T-helper 1 cell treated with Interleukin-12 subunit alpha and Interleukin-12 subunit beta and Interleukin-4 antibody, amounts not matched to agents 30 ng/mL and 1 ng/mL, for 36 hours (primary cell): Measurements from ENCODE around the gene GAREM1. TPM values are rescaled to one million over a fixed set of nuclear protein-coding genes. Genes with fewer than 3 reads are reported as not detected.

Source experiments
- intact Hi-C: fragments of 100-400 bp; cut with micrococcal nuclease; formaldehyde crosslinking; loops from one replicate; pipeline ENCODE4 v1.15.1; 2024
- total RNA-seq: library from RNA; stranded (reverse); gene quantifications from 2 replicates; pipeline ENCODE4 v1.2.3, GENCODE V29; 2022

The GAREM1 gene
- total RNA-seq, 1 donor from 2014 or later: 0.15 TPM

GRCh38 chr18:32425466-32425865 lies 45.2 kb downstream of the GAREM1 start:
- intact Hi-C loops: no loop called here

DNA sequence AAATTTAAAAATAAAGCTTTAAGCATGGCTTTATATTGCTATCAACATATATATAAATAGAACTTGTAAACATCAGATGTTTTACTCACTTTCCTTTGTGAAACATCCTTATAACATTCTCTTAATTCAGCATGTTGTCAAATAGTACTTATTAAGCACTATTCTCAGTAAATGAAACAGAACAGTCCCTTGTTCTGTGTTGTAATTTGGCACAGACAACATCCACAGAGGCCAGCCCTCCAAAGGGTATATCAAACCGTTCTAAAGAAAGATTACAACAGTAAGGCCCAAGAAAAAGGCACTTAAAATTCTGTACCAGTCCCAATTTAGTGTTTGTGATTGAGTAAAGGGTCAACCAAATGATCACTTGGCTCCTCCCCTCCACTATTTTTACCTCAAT lies 46.0 kb downstream of the GAREM1 start:
- intact Hi-C loops: no loop called here

DNA sequence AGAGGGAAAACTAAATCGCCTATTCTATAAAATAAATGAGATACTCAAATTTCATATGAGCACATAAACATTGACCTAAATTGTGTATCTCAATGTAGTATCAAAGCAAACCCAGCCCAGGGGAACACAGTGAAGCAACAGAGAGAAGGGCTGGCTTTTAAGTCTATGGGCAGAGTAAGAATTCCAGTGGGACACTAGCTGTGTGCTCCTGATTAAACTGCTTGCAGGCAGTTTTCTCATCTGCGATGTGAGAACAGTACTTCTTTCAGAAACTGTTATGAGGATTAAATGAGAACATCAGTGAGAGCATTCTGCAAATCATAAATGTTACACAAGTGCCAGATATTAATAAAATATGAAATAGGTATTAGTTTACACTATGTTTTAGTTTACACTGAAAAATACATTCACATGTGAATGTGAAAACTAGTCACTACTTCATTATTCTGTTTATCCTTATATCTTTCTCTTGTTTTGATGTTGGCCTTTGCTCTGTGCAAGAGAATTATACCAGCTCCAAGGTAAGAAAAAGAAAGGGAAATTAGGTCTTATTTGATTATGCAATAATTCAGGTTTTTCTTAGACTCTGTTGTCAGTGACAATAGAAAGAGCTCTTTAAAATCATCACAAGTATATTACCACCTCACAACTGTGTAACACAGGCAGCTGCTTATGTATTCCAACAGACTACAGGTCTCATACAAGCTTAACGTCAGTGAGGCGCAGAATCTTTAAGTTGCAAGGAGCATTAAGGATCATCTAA lies 47.5 kb downstream of the GAREM1 start:
- intact Hi-C loops: no loop called here

DNA sequence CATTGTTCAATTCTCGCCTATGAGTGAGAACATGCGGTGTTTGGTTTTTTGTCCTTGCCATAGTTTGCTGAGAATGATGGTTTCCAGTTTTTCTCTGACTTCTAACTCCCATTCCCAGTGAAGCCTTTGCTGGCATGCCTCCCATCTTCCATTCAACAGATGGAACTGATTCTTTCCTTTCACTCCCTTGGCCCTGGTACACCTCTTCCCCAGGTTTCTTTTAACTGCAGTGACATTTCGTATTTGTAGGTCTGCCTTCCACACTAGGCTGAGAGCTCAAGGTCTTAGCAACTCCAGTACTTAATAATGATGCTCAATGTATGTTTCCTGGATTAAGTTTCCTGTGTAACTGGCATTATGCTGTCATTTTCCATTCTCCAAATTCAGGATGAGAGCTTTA lies 48.5 kb downstream of the GAREM1 start:
- intact Hi-C loops: no loop called here

GRCh38 chr18:32420084-32420750 lies 50.5 kb downstream of the GAREM1 start:
- intact Hi-C loops: no loop called here

- intact Hi-C loops: no loop called here
These were observed 52.5 kb downstream of the GAREM1 start for GRCh38 chr18:32418148-32418547.

DNA sequence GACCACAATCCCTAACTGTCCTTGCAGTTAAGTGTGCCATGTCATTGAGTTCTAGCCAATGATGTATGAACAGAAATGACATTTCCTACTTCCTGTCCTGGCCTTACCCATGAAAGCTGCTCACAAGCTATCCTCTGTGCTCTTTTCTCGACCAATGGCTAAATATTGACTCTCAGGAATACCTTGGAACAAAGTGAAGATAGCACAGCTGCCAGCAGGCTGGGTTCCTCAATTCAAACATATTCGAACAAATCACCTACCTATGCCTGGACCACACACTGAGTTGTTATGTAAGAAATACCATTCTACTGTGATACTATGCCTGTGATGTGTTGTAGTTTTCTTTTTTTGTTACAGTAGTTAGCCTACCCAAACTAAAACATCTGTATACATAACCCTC lies 65.1 kb downstream of the GAREM1 start:
- intact Hi-C loops: no loop called here

GRCh38 chr18:32401621-32402020 lies 69.1 kb downstream of the GAREM1 start:
- intact Hi-C loops: no loop called here

DNA sequence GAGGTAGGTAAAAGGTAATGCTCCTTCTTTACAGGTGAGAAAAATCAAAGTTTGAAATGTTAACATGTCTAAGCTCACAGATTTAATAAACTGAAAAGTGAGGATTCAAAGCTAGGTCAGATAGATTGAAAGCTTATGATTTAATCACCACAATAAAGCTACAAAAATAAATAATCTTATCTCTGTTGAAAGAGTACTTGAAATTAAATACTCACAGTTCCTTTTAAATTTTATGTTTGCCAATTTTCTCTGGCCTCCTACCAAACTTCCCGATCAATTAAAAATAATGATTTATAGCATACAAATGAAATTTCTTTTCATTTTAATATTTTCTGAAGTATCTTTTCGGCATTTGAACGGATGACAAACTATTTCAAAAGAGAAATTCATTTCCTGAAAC lies 77.3 kb downstream of the GAREM1 start:
- intact Hi-C loops: no loop called here

DNA sequence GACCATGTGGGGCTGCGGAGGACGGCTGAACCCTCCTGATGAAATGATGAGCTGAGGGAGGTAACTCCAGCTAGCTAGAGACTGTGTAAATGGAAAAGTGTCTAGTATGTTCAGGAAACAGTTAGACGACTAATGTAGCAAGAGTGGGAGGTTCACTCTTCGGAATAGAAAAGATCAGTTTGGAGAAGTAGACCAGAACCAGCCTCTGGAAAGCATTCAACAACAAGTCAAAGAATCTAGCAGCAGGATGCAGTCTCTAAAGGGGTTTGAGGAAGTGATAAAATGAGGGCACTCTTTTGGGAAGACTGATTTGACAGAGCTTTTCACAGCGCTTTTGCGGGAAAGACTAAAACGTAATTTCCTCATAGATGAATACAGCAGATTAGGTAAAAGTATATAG lies 79.6 kb downstream of the GAREM1 start:
- intact Hi-C loops: no loop called here

DNA sequence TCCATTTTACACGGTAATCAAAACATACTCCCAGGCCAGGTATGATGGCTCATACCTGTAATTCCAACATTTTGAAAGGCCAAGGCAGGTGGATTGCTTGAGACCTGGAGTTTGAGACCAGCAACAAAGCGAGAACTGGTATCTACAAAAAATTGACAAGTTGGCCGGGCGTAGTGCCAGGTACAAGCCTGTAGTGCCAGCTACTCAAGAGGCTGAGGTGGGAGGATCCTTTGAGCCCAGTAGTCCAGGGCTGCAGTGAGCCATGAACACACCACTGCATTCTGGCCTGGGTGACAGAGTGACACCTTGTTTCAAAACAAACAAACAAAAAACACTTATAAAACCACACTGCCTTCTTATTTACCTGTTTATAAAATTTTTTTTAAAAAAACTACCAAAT lies 80.8 kb downstream of the GAREM1 start:
- intact Hi-C loops: no loop called here

- intact Hi-C loops: no loop called here
These were observed 81.5 kb downstream of the GAREM1 start for GRCh38 chr18:32389191-32389590.

- intact Hi-C loops: no loop called here
These were observed 84.2 kb downstream of the GAREM1 start for GRCh38 chr18:32386471-32386870.

DNA sequence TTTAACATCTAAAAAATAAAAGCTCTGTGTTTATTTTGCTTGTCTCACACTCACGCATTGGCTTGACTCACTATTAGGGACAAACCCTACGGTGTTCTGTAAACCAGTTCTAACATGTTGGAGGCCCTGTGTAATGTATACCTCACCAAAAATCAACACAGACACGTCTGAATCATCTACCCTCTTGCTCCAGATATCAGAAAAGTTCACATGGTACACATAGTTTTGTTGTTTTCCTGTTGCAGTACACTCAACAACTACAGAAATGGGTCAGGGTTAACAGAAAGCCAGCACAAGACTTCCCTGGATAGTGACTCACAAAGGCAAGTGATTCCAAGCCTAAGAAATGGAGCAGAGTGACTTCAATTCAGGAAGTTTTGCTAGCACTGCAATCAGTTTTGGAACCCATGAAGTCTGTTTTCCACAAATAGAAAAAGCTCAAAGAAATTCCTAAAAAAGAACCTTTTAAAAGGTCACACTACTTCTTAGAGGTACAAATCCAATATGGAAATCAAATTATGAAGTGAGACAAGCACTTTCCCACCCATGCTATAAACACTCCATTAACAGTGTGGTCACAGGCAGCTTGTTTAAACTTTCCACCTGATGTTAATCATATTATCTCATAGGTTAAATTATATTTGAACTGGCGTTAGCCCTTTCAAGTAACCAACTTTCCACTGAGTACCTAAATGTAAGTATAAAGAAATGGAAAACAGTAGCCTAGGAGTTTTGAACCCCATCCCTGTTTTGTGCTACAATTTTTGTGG lies 87.4 kb downstream of the GAREM1 start:
- intact Hi-C loops: no loop called here

DNA sequence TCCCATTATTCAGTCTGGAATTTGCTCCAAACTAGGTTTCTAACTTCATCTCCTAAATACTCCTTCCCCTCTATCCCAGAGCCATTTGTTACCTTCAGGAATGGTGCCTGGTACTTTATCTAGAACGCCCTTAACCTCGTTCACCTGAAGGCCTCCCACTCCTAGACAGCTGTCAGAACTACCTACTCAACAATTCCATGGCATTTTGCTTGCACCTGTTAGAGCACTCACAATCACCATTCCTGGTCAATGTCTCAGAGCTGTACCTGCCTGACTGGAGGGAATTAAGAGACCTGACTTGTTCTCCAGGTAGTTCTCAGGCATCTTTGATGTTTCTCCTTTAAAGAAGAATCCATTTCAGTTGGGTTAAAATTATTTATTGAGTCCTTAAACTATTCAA lies 88.9 kb downstream of the GAREM1 start:
- intact Hi-C loops: no loop called here

- intact Hi-C loops: no loop called here
These were observed 90.1 kb downstream of the GAREM1 start for GRCh38 chr18:32380559-32380958.

GRCh38 chr18:32379891-32380290 lies 90.8 kb downstream of the GAREM1 start:
- intact Hi-C loops: no loop called here

DNA sequence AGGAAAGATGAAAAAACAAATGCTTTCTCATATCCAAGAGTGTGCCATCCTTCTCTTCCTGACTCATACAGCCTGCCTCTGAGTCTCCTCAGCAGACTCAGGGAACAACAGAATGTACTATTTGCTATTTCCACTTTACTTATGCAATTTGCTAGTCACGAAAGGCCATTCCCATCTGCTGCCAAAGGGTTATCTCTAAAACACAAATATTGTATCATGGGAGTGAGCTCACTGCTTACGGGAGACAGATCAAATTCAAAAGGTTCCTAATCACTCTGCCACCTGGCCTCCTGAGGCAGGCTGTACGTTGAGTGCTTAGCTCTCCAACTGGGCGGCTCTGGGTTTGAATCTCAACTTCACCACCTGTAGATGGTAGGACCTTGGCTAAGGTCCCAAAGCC lies 92.0 kb downstream of the GAREM1 start:
- intact Hi-C loops: no loop called here

DNA sequence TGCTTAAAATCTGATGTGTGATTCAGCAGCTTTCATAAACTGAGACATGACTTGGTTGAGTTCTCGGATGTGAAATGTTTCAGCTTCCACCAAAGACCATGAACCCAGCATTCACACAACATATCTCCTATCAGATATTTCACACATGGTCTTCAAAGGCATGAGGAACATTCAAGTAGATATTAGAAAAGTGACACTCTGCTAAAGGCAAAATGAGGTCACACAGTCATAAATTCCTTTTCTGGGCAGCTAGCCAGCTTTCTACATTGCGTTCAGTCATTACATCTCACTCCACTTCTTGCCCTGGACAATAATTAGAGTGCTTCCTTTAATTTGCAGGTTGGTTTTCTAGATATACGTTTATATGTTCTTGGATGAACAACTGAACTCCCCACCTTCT lies 96.7 kb downstream of the GAREM1 start:
- intact Hi-C loops: no loop called here

GRCh38 chr18:32373505-32373904 lies 97.2 kb downstream of the GAREM1 start:
- intact Hi-C loops: no loop called here

DNA sequence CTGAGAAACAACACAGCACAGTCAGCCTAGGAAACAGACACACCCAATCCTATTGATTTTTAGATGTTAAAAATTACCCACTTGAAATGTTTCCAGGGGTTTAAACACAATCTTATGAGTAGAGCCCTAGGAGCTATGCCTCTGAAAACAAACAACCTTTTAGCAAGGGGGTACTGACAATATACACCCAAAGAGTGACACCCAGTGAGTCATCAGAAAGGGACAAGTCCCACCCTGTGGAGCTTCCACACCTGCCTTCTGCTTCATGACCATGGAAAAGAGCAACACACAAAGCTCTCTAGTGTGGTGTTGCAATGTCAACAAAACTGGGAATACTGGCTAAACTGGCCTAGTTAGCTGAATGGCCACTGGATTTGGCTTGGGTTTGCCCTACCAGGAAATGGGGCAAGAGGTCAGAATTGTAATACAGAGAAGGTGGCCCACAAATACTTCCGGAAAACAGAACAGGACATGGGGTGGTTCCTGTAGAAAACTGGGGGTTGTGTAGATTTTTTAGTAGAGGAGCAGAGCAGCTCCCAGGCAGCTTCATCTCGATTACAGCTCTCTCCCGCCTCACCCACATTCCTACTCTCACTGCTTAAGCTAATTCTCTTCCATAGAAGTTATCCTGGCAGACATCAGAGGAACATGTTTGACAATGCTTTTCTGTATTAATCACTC lies 98.2 kb downstream of the GAREM1 start:
- intact Hi-C loops: no loop called here

DNA sequence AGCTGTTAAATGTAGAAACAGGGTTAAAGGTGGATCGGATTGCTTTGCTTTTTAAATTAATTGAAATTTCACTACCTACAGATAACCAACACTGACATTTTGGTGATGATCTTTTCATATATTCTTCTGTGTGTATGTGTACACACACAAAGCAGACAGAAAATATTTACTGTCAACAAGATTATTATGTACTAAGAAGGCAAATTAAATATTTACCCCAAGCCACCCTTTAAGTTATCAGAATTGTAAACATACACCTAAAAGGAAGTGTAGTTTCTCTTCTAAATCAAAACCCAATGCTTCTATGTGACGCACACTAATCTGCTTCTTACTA lies 98.7 kb downstream of the GAREM1 start:
- intact Hi-C loops: no loop called here
